GM23248 (cell line): ENCODE measurements around the gene BMP15. TPM values are rescaled to one million over a fixed set of nuclear protein-coding genes. Genes with fewer than 3 reads are reported as not detected.

Experiments
- DNase-seq: peaks from one replicate; pipeline ENCODE4 v3.0.0-alpha.2; 2015
- H2AFZ ChIP-seq: fragments of 200-600 bp; sonication (generic); 2 replicates; pipeline ENCODE4 v1.6.1; 2016; ENCODE audit warnings: antibody characterized with exemption
- H3F3A ChIP-seq: fragments of 200-600 bp; sonication (generic); 2 replicates; pipeline ENCODE4 v1.6.1; 2016; ENCODE audit warnings: mild to moderate bottlenecking, antibody characterized with exemption, mixed run types; ENCODE audit not compliant: insufficient read depth
- H3K27ac ChIP-seq: fragments of 200-600 bp; sonication (generic); 2 replicates; pipeline ENCODE4 v1.5.1; 2016; ENCODE audit warnings: mild to moderate bottlenecking
- H3K27me3 ChIP-seq: fragments of 200-600 bp; sonication (generic); replicated peaks from 2 replicates; pipeline ENCODE4 v1.6.1; 2016; ENCODE audit warnings: mild to moderate bottlenecking; ENCODE audit not compliant: insufficient read depth
- H3K36me3 ChIP-seq: fragments of 200-600 bp; sonication (generic); 2 replicates; pipeline ENCODE4 v1.6.1; 2016; ENCODE audit warnings: low read depth, mild to moderate bottlenecking
- H3K4me1 ChIP-seq: fragments of 200-600 bp; sonication (generic); 2 replicates; pipeline ENCODE4 v1.6.1; 2016; ENCODE audit warnings: mild to moderate bottlenecking; ENCODE audit not compliant: insufficient read depth
- H3K4me2 ChIP-seq: fragments of 200-600 bp; sonication (generic); one replicate; pipeline ENCODE4 v1.6.1; 2016; ENCODE audit warnings: mild to moderate bottlenecking; ENCODE audit not compliant: unreplicated experiment
- H3K4me3 ChIP-seq: fragments of 200-600 bp; sonication (generic); 2 replicates; pipeline ENCODE4 v1.5.1; 2016; ENCODE audit warnings: mild to moderate bottlenecking
- H3K79me2 ChIP-seq: fragments of 200-600 bp; sonication (generic); 2 replicates; pipeline ENCODE4 v1.6.1; 2016; ENCODE audit warnings: mild to moderate bottlenecking; ENCODE audit not compliant: insufficient read depth
- H3K9ac ChIP-seq: fragments of 200-600 bp; sonication (generic); 2 replicates; pipeline ENCODE4 v1.6.1; 2016; ENCODE audit warnings: mild to moderate bottlenecking
- H3K9me2 ChIP-seq: fragments of 200-600 bp; sonication (generic); 2 replicates; pipeline ENCODE4 v1.6.1; 2016; ENCODE audit warnings: mixed run types, mild to moderate bottlenecking, moderate library complexity; ENCODE audit not compliant: insufficient read depth
- H3K9me3 ChIP-seq: fragments of 200-600 bp; sonication (generic); one replicate; pipeline ENCODE4 v1.6.1; 2017; ENCODE audit warnings: low read depth
- H4K20me1 ChIP-seq: fragments of 200-600 bp; sonication (generic); 2 replicates; pipeline ENCODE4 v1.6.0; 2016; ENCODE audit not compliant: insufficient read depth
- EZH2 ChIP-seq: fragments of 200-600 bp; sonication (generic); IDR thresholded peaks from 2 replicates; pipeline ENCODE4 v1.6.1; 2018; ENCODE audit warnings: antibody characterized with exemption, mild to moderate bottlenecking; ENCODE audit not compliant: insufficient read depth, poor library complexity, severe bottlenecking
- EZH2phosphoT487 ChIP-seq: fragments of 200-600 bp; sonication (generic); IDR thresholded peaks from 2 replicates; pipeline ENCODE4 v1.6.1; 2018; ENCODE audit warnings: antibody characterized with exemption, moderate library complexity, mild to moderate bottlenecking, low read depth; ENCODE audit not compliant: insufficient read depth
- WGBS, 2 experiments: methylation state at CpG; one replicate each; pipeline ENCODE4 v1.1.6; 2015 to 2017; ENCODE audit warnings: low lambda C conversion rate in 2 of 2, low coverage in 1 of 2; ENCODE audit errors: missing lambda C conversion rate in 2 of 2; 5-methylcytosine and 5-hydroxymethylcytosine counted together
- in situ Hi-C: fragments of 300-500 bp; cut with MboI; formaldehyde crosslinking; loops from 2 replicates; pipeline ENCODE4 v1.15.0; 2020
- polyA plus RNA-seq: library from polyadenylated mRNA; unstranded; fragments of >200 nt; fragmentation: Nextera tagmentation; extraction: Ambion mirVana; gene quantifications from 2 replicates; pipeline ENCODE4 v1.2.1, GENCODE V29; 2016
- total RNA-seq: library from RNA; depleted of rRNA; stranded (reverse); fragments of >200 nt; shearing (Covaris generic); gene quantifications from 2 replicates; pipeline ENCODE4 v1.2.3, GENCODE V29; 2014; rRNA removed

BMP15 gene
- total and polyA plus RNA-seq, 2 experiments from 2014 or later: not detected

- Histone ChIP-seq H3K9me3 (no peaks in the 10 kb centered on the region), H3K4me3 (no peak overlapping the region), H3K27ac (no peak overlapping the region), H3K9ac (no peak overlapping the region), H4K20me1 (no peaks in the 10 kb centered on the region), H3K4me1 (no peaks in the 10 kb centered on the region), H3F3A (no peaks in the 10 kb centered on the region), H2AFZ (no peak overlapping the region), H3K36me3 (no peaks in the 10 kb centered on the region), H3K27me3 (no peaks in the 10 kb centered on the region), H3K4me2 (no peak overlapping the region), H3K79me2 (no peaks in the 10 kb centered on the region), H3K9me2 (no peaks in the 10 kb centered on the region)
- no peak for DNase-seq
- TF ChIP-seq EZH2phosphoT487 (no peak), EZH2 (no peak)
- in situ Hi-C loops: no loop called here
- 55 to 60% methylated on average over 1 of the region's 1 CpG for WGBS, 2 experiments
Observed at GRCh38 chrX:50953832-50954231, 43.3 kb downstream of the BMP15 start.

- TF ChIP-seq EZH2phosphoT487 (no peak), EZH2 (no peak)
- Histone ChIP-seq H3K79me2 (no peaks in the 10 kb centered on the region), H3K9ac (no peak overlapping the region), H3K27ac (no peak overlapping the region), H3K4me3 (no peak overlapping the region), H3K9me3 (no peaks in the 10 kb centered on the region), H3K27me3 (no peaks in the 10 kb centered on the region), H3K9me2 (no peaks in the 10 kb centered on the region), H3K4me2 (no peak overlapping the region), H4K20me1 (no peaks in the 10 kb centered on the region), H2AFZ (no peak overlapping the region), H3K36me3 (no peaks in the 10 kb centered on the region), H3F3A (no peaks in the 10 kb centered on the region), H3K4me1 (no peaks in the 10 kb centered on the region)
- in situ Hi-C loops: no loop called here
- no peak for DNase-seq
- 61 to 70% methylated on average over 3 of the region's 3 CpGs for WGBS, 2 experiments
Observed at GRCh38 chrX:50962156-50962555, 51.6 kb downstream of the BMP15 start.

GRCh38 chrX:50963842-50964241 is 53.3 kb downstream of the BMP15 start:
- Histone ChIP-seq H3K4me2 (no peak overlapping the region), H2AFZ (no peak overlapping the region), H3K27ac (no peak overlapping the region), H3K4me1 (no peaks in the 10 kb centered on the region), H3K27me3 (no peaks in the 10 kb centered on the region), H3K79me2 (no peaks in the 10 kb centered on the region), H4K20me1 (no peaks in the 10 kb centered on the region), H3K9me3 (no peaks in the 10 kb centered on the region), H3K4me3 (no peak overlapping the region), H3K9me2 (no peaks in the 10 kb centered on the region), H3K36me3 (no peaks in the 10 kb centered on the region), H3K9ac (no peak overlapping the region), H3F3A (no peaks in the 10 kb centered on the region)
- in situ Hi-C loops: no loop called here
- no peak for TF ChIP-seq EZH2phosphoT487
- no peak for TF ChIP-seq EZH2
- no peak for DNase-seq

Other genes with a start within 250 kb of the BMP15 start
- 1.1 and 1.7 TPM in 2 replicates for gene SHROOM4, start 96.5 kb upstream of the BMP15 start, total RNA-seq
- 0.55 and 0.67 TPM in 2 replicates for gene SHROOM4, start 96.5 kb upstream of the BMP15 start, polyA plus RNA-seq